Body of pancreas (tissue), 4 donors: ENCODE measurements around the gene RUNX2.

Experiments
- CTCF ChIP-seq, 7 experiments: fragments of 450-650 bp in 4 of 7; fragments of 200-600 bp in 3 of 7; sonication (generic) in 3 of 7; IDR thresholded peaks; one replicate each; pipeline ENCODE4 v1.5.1; 2016 to 2019; ENCODE audit warnings: antibody characterized with exemption in 7 of 7
- POLR2A ChIP-seq, 3 donors: fragments of 450-650 bp; IDR thresholded peaks; one replicate each; pipeline ENCODE4 v1.6.1; 2016; ENCODE audit warnings: antibody characterized with exemption in 3 of 3, mild to moderate bottlenecking in 2 of 3

- no peak for TF ChIP-seq POLR2A (IDR thresholded peaks at IDR 0.05)
- TF ChIP-seq CTCF (IDR thresholded peaks at IDR 0.05) = no peak
These were observed 361.9 kb downstream of the RUNX2 start for GRCh38 chr6:45689926-45690615.
